SK-N-SH (cell line): ENCODE results near the gene CFAP52. TPM values are rescaled to one million over a fixed set of nuclear protein-coding genes. Genes with fewer than 3 reads are reported as not detected.

ENCODE experiments used
- CTCF ChIA-PET: fragments of 300-600, 350-600 bp; formaldehyde crosslinking; extraction: SDS; loops from one replicate; lab custom pipeline; 2021; lab: Yijun Ruan, JAX
- POLR2A ChIA-PET: fragments of 350-600 bp; sonication (Branson Sonifier 250); formaldehyde crosslinking; extraction: SDS; loops from one replicate; lab custom pipeline; 2020; ENCODE audit warnings: antibody characterized with exemption, inconsistent platforms; lab: Yijun Ruan, JAX
- DNase-seq: peaks from one replicate; pipeline ENCODE4 v3.0.0; 2012
- H2AFZ ChIP-seq: fragments of 200-600 bp; sonication (generic); 2 replicates; pipeline ENCODE4 v1.8.1; 2016; ENCODE audit warnings: antibody characterized with exemption, mild to moderate bottlenecking, low read depth
- H3F3A ChIP-seq: fragments of 200-600 bp; sonication (generic); replicated peaks from 2 replicates; pipeline ENCODE3; 2016; ENCODE audit warnings: antibody characterized with exemption, mild to moderate bottlenecking; ENCODE audit not compliant: insufficient read depth
- H3K27ac ChIP-seq, 2 experiments: fragments of 200-500 bp in 1 of 2; fragments of 200-600 bp in 1 of 2; sonication (Bioruptor generic) in 1 of 2; sonication (generic), shearing (Covaris generic) in 1 of 2; 2 replicates each; pipeline versions ENCODE4 v1.5.1 to v1.6.1; 2014 to 2016; ENCODE audit warnings: low read depth in 2 of 2, inconsistent platforms in 1 of 2, low read length in 1 of 2, mild to moderate bottlenecking in 1 of 2, mixed read lengths in 1 of 2
- H3K27me3 ChIP-seq: fragments of 200-600 bp; sonication (generic), shearing (Covaris generic); 2 replicates; pipeline ENCODE4 v1.6.1; 2016; ENCODE audit warnings: mixed run types; ENCODE audit not compliant: insufficient read depth
- H3K36me3 ChIP-seq, 2 experiments: fragments of 200-500 bp in 1 of 2; fragments of 200-600 bp in 1 of 2; sonication (Bioruptor generic) in 1 of 2; sonication (generic) in 1 of 2; replicated peaks in 1 of 2; 2 replicates each; pipeline versions ENCODE3 to v1.5.1; 2014 to 2016; ENCODE audit warnings: low read length in 1 of 2, mild to moderate bottlenecking in 1 of 2; ENCODE audit not compliant: insufficient read depth in 2 of 2, control insufficient read depth in 1 of 2
- H3K4me1 ChIP-seq, 2 experiments: fragments of 200-500 bp in 1 of 2; fragments of 200-600 bp in 1 of 2; sonication (Bioruptor generic) in 1 of 2; sonication (generic), shearing (Covaris generic) in 1 of 2; 2 replicates each; pipeline versions ENCODE4 v1.5.1 to v1.6.1; 2014 to 2016; ENCODE audit warnings: low read depth in 1 of 2, low read length in 1 of 2, mixed run types in 1 of 2; ENCODE audit not compliant: insufficient read depth in 2 of 2, control insufficient read depth in 1 of 2
- H3K4me2 ChIP-seq: fragments of 200-600 bp; sonication (generic), shearing (Covaris generic); 2 replicates; pipeline ENCODE4 v1.6.1; 2017; ENCODE audit warnings: mixed run types
- H3K4me3 ChIP-seq, 2 experiments: fragments of 200-500 bp in 1 of 2; fragments of 200-600 bp in 1 of 2; sonication (Bioruptor generic) in 1 of 2; sonication (generic), shearing (Covaris generic) in 1 of 2; 2 replicates each; pipeline versions ENCODE4 v1.5.1 to v1.8.1; 2014 to 2016; ENCODE audit warnings: low read depth in 2 of 2, inconsistent platforms in 1 of 2, low read length in 1 of 2, mild to moderate bottlenecking in 1 of 2, mixed read lengths in 1 of 2, moderate library complexity in 1 of 2
- H3K79me2 ChIP-seq: fragments of 200-600 bp; sonication (generic); 2 replicates; pipeline ENCODE4 v1.8.1; 2017; ENCODE audit warnings: mild to moderate bottlenecking; ENCODE audit not compliant: insufficient read depth
- H3K9ac ChIP-seq: fragments of 200-600 bp; sonication (generic); 2 replicates; pipeline ENCODE4 v1.6.1; 2017; ENCODE audit warnings: mixed run types
- H3K9me2 ChIP-seq: fragments of 200-600 bp; sonication (generic); 2 replicates; pipeline ENCODE4 v1.6.1; 2017; ENCODE audit warnings: mixed run types
- H3K9me3 ChIP-seq: fragments of 200-600 bp; sonication (generic); 2 replicates; pipeline ENCODE4 v1.6.1; 2017; ENCODE audit warnings: mixed run types, mild to moderate bottlenecking, moderate library complexity
- H4K20me1 ChIP-seq: fragments of 200-600 bp; sonication (generic); 2 replicates; pipeline ENCODE4 v1.6.1; 2017; ENCODE audit warnings: mild to moderate bottlenecking, mixed run types; ENCODE audit not compliant: insufficient read depth
- CTCF ChIP-seq: fragments of 200-600 bp; sonication (generic); IDR thresholded peaks from 2 replicates; pipeline ENCODE4 v1.6.1; 2017; ENCODE audit warnings: antibody characterized with exemption, mild to moderate bottlenecking, moderate library complexity
- ELF1 ChIP-seq: IDR thresholded peaks from 2 replicates; pipeline ENCODE4 v1.4.0; 2012
- EP300 ChIP-seq, 2 experiments: IDR thresholded peaks; 2 replicates each; pipeline versions ENCODE4 v1.4.0 to v1.6.1; 2012; ENCODE audit warnings: borderline replicate concordance in 1 of 2, low read depth in 1 of 2, low read length in 1 of 2
- FOSL2 ChIP-seq: IDR thresholded peaks from 2 replicates; pipeline ENCODE4 v1.4.0; 2012; ENCODE audit warnings: low read depth, mild to moderate bottlenecking, moderate library complexity, borderline replicate concordance
- FOXM1 ChIP-seq: IDR thresholded peaks from 2 replicates; pipeline ENCODE4 v1.4.0; 2012; ENCODE audit warnings: low read depth, mild to moderate bottlenecking
- GABPA ChIP-seq: IDR thresholded peaks from 2 replicates; pipeline ENCODE4 v1.4.0; 2012; ENCODE audit warnings: low read depth, mild to moderate bottlenecking
- GATA2 ChIP-seq: sonication (generic); formaldehyde crosslinking; IDR thresholded peaks from 2 replicates; pipeline ENCODE4 v1.5.0; 2020; ENCODE audit warnings: mild to moderate bottlenecking, missing genetic modification reagents
- IRF3 ChIP-seq: fragments of 150-350 bp; IDR thresholded peaks from 2 replicates; pipeline ENCODE4 v1.6.1; 2016; ENCODE audit warnings: mild to moderate bottlenecking, low read depth, low read length
- MAX ChIP-seq: IDR thresholded peaks from 2 replicates; pipeline ENCODE4 v1.4.0; 2012; ENCODE audit warnings: low read depth
- MXI1 ChIP-seq: IDR thresholded peaks from 2 replicates; pipeline ENCODE4 v1.6.1; 2012; ENCODE audit warnings: mild to moderate bottlenecking, low read depth, low read length, improper control_type of control experiment
- NFIC ChIP-seq: IDR thresholded peaks from 2 replicates; pipeline ENCODE4 v1.4.0; 2012; ENCODE audit warnings: borderline replicate concordance
- NRF1 ChIP-seq: IDR thresholded peaks from 2 replicates; pipeline ENCODE4 v1.6.1; 2012; ENCODE audit warnings: low read depth, mild to moderate bottlenecking, low read length
- RCOR1 ChIP-seq: fragments of 150-350 bp; IDR thresholded peaks from 2 replicates; pipeline ENCODE4 v1.6.1; 2017; ENCODE audit warnings: antibody characterized with exemption, low read length
- RFX5 ChIP-seq: IDR thresholded peaks from 2 replicates; pipeline ENCODE4 v1.6.1; 2012; ENCODE audit warnings: mild to moderate bottlenecking, improper control_type of control experiment, low read length
- SIN3A ChIP-seq: IDR thresholded peaks from 2 replicates; pipeline ENCODE4 v1.6.1; 2012; ENCODE audit warnings: low read depth, mild to moderate bottlenecking, low read length, moderate library complexity, borderline replicate concordance
- TEAD4 ChIP-seq: IDR thresholded peaks from 2 replicates; pipeline ENCODE4 v1.4.0; 2012; ENCODE audit warnings: mild to moderate bottlenecking, borderline replicate concordance; ENCODE audit not compliant: insufficient read depth
- YY1 ChIP-seq: IDR thresholded peaks from 2 replicates; pipeline ENCODE4 v1.4.0; 2012; ENCODE audit warnings: low read depth, mild to moderate bottlenecking
- WGBS: methylation state at CpG from one replicate; pipeline ENCODE4 v1.1.6; 2017; ENCODE audit warnings: low lambda C conversion rate; 5-methylcytosine and 5-hydroxymethylcytosine counted together
- polyA plus RNA-seq, 3 experiments: library from polyadenylated mRNA; depleted of rRNA; stranded (reverse); fragments of >200 nt; gene quantifications; 2 replicates each; pipeline ENCODE4 v1.2.3, GENCODE V29; 2012
- TF ChIP-seq, protein P1 (sequence below): IDR thresholded peaks from 2 replicates; pipeline ENCODE4 v1.4.0; 2012; ENCODE audit warnings: low read depth, borderline replicate concordance
- TF ChIP-seq, protein P2 (sequence below): IDR thresholded peaks from 2 replicates; pipeline ENCODE4 v1.6.1; 2012; ENCODE audit warnings: mild to moderate bottlenecking, low read depth, low read length, moderate library complexity

Gene CFAP52
- polyA plus RNA-seq, 1 of the 3 experiments (the other 2 are of a cell fraction), result 0.26 TPM

DNA sequence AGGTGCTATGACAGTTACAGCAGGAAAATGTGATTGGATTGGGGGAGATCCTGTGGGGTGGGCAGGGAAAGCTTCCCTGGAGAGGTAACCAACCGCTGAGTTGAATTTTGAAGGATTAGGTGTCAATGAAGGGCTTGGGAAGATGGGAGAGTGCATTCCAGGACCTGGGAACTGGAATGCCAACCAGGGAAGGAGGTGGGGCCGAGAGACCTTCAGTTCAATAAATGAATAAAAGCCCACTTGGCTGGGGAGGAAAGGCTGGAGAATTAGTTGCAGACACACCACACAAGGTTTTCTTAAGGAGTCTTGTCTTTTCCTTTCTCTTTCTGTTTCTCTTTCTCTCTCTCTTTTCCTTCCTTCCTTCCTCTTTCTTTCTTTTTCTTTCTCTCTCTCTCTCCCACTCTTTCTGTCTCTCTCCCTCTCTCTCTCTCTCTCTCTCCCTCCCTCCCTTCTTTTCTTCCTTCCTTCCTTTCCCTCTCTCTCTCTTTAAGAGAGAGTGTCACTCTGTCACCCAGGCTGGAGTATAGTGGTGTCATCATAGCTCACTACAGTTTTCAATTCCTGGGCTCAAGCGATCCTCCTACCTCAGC is 72.2 kb downstream of the CFAP52 start:
- Histone ChIP-seq H3K36me3 (no peaks in the 10 kb centered on the region), H3K79me2 (no peaks in the 10 kb centered on the region), H3K4me2 (no peak overlapping the region), H2AFZ (no peak overlapping the region), H3K27me3 (peaks cover 58% of the 10 kb centered on the region), H3K27ac (no peak overlapping the region), H3K9ac (no peak overlapping the region), H4K20me1 (no peaks in the 10 kb centered on the region), H3F3A (no peaks in the 10 kb centered on the region), H3K9me2 (no peaks in the 10 kb centered on the region), H3K9me3 (no peaks in the 10 kb centered on the region), H3K4me1 (no peaks in the 10 kb centered on the region), H3K4me3 (no peak overlapping the region)
- ChIA-PET POLR2A (no interaction called here), CTCF (interaction anchor here (1.2 kb wide), 1 partner anchor 128 kb away, joined by 3 read pairs; no protein-coding TSS in a partner anchor)
- DNase-seq, result no peak
- 6% methylated on average over 3 of the region's 3 CpGs for WGBS
- TF ChIP-seq FOSL2, result no peak
- TF ChIP-seq NRF1, result no peak
- TF ChIP-seq TEAD4, result no peak
- TF ChIP-seq SIN3A, result no peak
- no peak for TF ChIP-seq GATA2
- TF ChIP-seq IRF3, result no peak
- TF ChIP-seq RCOR1, result no peak
- TF ChIP-seq EP300 (IDR thresholded peaks at IDR 0.05; ENCODE audit: borderline replicate concordance in 1 of 2, low read depth in 1 of 2, low read length in 1 of 2), result no peak
- TF ChIP-seq, protein P1, sequence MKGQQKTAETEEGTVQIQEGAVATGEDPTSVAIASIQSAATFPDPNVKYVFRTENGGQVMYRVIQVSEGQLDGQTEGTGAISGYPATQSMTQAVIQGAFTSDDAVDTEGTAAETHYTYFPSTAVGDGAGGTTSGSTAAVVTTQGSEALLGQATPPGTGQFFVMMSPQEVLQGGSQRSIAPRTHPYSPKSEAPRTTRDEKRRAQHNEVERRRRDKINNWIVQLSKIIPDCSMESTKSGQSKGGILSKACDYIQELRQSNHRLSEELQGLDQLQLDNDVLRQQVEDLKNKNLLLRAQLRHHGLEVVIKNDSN, result no peak
- TF ChIP-seq NFIC, result no peak
- no peak for TF ChIP-seq FOXM1
- TF ChIP-seq ELF1, result no peak
- TF ChIP-seq MXI1, result no peak
- TF ChIP-seq YY1, result no peak
- no peak for TF ChIP-seq GABPA
- no peak for TF ChIP-seq RFX5
- TF ChIP-seq, protein P2, sequence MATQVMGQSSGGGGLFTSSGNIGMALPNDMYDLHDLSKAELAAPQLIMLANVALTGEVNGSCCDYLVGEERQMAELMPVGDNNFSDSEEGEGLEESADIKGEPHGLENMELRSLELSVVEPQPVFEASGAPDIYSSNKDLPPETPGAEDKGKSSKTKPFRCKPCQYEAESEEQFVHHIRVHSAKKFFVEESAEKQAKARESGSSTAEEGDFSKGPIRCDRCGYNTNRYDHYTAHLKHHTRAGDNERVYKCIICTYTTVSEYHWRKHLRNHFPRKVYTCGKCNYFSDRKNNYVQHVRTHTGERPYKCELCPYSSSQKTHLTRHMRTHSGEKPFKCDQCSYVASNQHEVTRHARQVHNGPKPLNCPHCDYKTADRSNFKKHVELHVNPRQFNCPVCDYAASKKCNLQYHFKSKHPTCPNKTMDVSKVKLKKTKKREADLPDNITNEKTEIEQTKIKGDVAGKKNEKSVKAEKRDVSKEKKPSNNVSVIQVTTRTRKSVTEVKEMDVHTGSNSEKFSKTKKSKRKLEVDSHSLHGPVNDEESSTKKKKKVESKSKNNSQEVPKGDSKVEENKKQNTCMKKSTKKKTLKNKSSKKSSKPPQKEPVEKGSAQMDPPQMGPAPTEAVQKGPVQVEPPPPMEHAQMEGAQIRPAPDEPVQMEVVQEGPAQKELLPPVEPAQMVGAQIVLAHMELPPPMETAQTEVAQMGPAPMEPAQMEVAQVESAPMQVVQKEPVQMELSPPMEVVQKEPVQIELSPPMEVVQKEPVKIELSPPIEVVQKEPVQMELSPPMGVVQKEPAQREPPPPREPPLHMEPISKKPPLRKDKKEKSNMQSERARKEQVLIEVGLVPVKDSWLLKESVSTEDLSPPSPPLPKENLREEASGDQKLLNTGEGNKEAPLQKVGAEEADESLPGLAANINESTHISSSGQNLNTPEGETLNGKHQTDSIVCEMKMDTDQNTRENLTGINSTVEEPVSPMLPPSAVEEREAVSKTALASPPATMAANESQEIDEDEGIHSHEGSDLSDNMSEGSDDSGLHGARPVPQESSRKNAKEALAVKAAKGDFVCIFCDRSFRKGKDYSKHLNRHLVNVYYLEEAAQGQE, result no peak
- TF ChIP-seq MAX, result no peak
- no peak for TF ChIP-seq CTCF
